WTC11 (cell line): Measurements from ENCODE around the gene CRYBG3. TPM values are rescaled to one million over a fixed set of nuclear protein-coding genes. Genes with fewer than 3 reads are reported as not detected.

Experiments
- ATAC-seq: fragments of 200-7000 bp; cut with Tn5 transposase; 2 replicates; pipeline ENCODE4 v1.10.0; 2021; ENCODE audit warnings: mild to moderate bottlenecking, moderate library complexity
- CTCF ChIA-PET: fragments of 300-600 bp; sonication (Branson Sonifier 250); formaldehyde crosslinking; loops from one replicate; lab custom pipeline; 2021; ENCODE audit warnings: antibody characterized with exemption; lab: Charles Lee
- POLR2A ChIA-PET: fragments of 350-600 bp; sonication (Branson Sonifier 250); formaldehyde crosslinking; loops from one replicate; lab custom pipeline; 2021; ENCODE audit warnings: antibody characterized with exemption; lab: Charles Lee
- DNase-seq: peaks from one replicate; pipeline ENCODE4 v3.0.0; 2021; ENCODE audit warnings: low spot score
- H3K27ac Mint-ChIP-seq: 2 replicates; pipeline ENCODE4 v1.8.0; 2021; ENCODE audit warnings: mixed read lengths
- H3K27me3 Mint-ChIP-seq: 2 replicates; pipeline ENCODE4 v1.8.0; 2021; ENCODE audit warnings: low read depth, mild to moderate bottlenecking, moderate library complexity, mixed read lengths
- H3K36me3 Mint-ChIP-seq: 2 replicates; pipeline ENCODE4 v1.8.0; 2021; ENCODE audit warnings: mixed read lengths
- H3K4me1 Mint-ChIP-seq: 2 replicates; pipeline ENCODE4 v1.8.0; 2022; ENCODE audit warnings: mixed read lengths
- H3K4me3 Mint-ChIP-seq: 2 replicates; pipeline ENCODE4 v1.8.0; 2021; ENCODE audit warnings: mild to moderate bottlenecking, moderate library complexity, mixed read lengths
- H3K9me3 Mint-ChIP-seq: 2 replicates; pipeline ENCODE4 v1.8.0; 2021; ENCODE audit warnings: mixed read lengths
- CREM ChIP-seq: sonication (generic); formaldehyde crosslinking; IDR thresholded peaks from 2 replicates; pipeline ENCODE4 v1.8.1; 2022; ENCODE audit warnings: mild to moderate bottlenecking, missing genetic modification reagents, moderate library complexity
- ELF4 ChIP-seq: sonication (generic); formaldehyde crosslinking; IDR thresholded peaks from 2 replicates; pipeline ENCODE4 v1.8.1; 2022; ENCODE audit warnings: low read depth, mild to moderate bottlenecking, moderate library complexity, missing genetic modification reagents
- ERG ChIP-seq: fragments of 250-450 bp; sonication (Bioruptor Pico); IDR thresholded peaks from 2 replicates; pipeline ENCODE4 v1.8.0; 2021; ENCODE audit warnings: mild to moderate bottlenecking
- HMGXB4 ChIP-seq: sonication (generic); formaldehyde crosslinking; IDR thresholded peaks from 2 replicates; pipeline ENCODE4 v1.8.1; 2023; ENCODE audit warnings: mild to moderate bottlenecking, moderate library complexity, missing genetic modification reagents
- KAT7 ChIP-seq: sonication (generic); formaldehyde crosslinking; IDR thresholded peaks from 2 replicates; pipeline ENCODE4 v1.8.1; 2023; ENCODE audit warnings: missing genetic modification reagents, mild to moderate bottlenecking, borderline replicate concordance
- MAX ChIP-seq: sonication (generic); formaldehyde crosslinking; IDR thresholded peaks from 2 replicates; pipeline ENCODE4 v1.8.0; 2022; ENCODE audit warnings: mild to moderate bottlenecking, missing genetic modification reagents
- OVOL2 ChIP-seq: fragments of 250-450 bp; sonication (Bioruptor Pico); IDR thresholded peaks from 2 replicates; pipeline ENCODE4 v1.9.0; 2021; ENCODE audit warnings: mild to moderate bottlenecking, borderline replicate concordance
- PREB ChIP-seq: sonication (generic); formaldehyde crosslinking; IDR thresholded peaks from 2 replicates; pipeline ENCODE4 v1.8.1; 2022; ENCODE audit warnings: mild to moderate bottlenecking, missing genetic modification reagents, moderate library complexity, borderline replicate concordance
- STAT6 ChIP-seq: sonication (generic); formaldehyde crosslinking; conservative IDR thresholded peaks from 2 replicates; pipeline ENCODE4 v1.8.1; 2023; ENCODE audit warnings: mild to moderate bottlenecking, low read depth, missing genetic modification reagents, moderate library complexity
- TEAD1 ChIP-seq: sonication (generic); formaldehyde crosslinking; IDR thresholded peaks from 2 replicates; pipeline ENCODE4 v1.8.0; 2022; ENCODE audit warnings: mild to moderate bottlenecking, missing genetic modification reagents
- TP53 ChIP-seq: sonication (generic); formaldehyde crosslinking; IDR thresholded peaks from 2 replicates; pipeline ENCODE4 v1.8.1; 2023; ENCODE audit warnings: mild to moderate bottlenecking, missing genetic modification reagents
- ZNF263 ChIP-seq: sonication (generic); formaldehyde crosslinking; IDR thresholded peaks from 2 replicates; pipeline ENCODE4 v1.8.1; 2022; ENCODE audit warnings: low read depth, mild to moderate bottlenecking, moderate library complexity, missing genetic modification reagents
- ZNF423 ChIP-seq: fragments of 250-450 bp; sonication (Bioruptor Pico); IDR thresholded peaks from 2 replicates; pipeline ENCODE4 v2.1.2; 2022; ENCODE audit warnings: mild to moderate bottlenecking, moderate library complexity
- ZNF512 ChIP-seq: sonication (generic); formaldehyde crosslinking; IDR thresholded peaks from 2 replicates; pipeline ENCODE4 v1.8.1; 2022; ENCODE audit warnings: missing genetic modification reagents, borderline replicate concordance
- total RNA-seq: library from RNA; stranded (reverse); gene quantifications from 3 replicates; pipeline ENCODE4 v1.2.3, GENCODE V29; 2021
- TF ChIP-seq, protein P1 (sequence below): sonication (generic); formaldehyde crosslinking; IDR thresholded peaks from 2 replicates; pipeline ENCODE4 v1.8.0; 2023; ENCODE audit warnings: missing genetic modification reagents
- TF ChIP-seq, protein P2 (sequence below): sonication (generic); formaldehyde crosslinking; IDR thresholded peaks from 2 replicates; pipeline ENCODE4 v1.8.1; 2022; ENCODE audit warnings: low read depth, missing genetic modification reagents, borderline replicate concordance

CRYBG3 gene
- total RNA-seq, 1 experiment from 2014 or later = 13.6 TPM

- no peak overlapping the region for H3K27ac Mint-ChIP-seq
- no peak for ATAC-seq
- no peak for DNase-seq
- CTCF ChIA-PET = interaction anchor here (0.8 to 1.3 kb wide), 2 partner anchors 73 to 74 kb away, joined by 3 to 4 read pairs; partner anchors contain the start of gene CRYBG3
- TF ChIP-seq OVOL2 (no peak), ERG (CRISPR knock-in tag) (no peak), TP53 (CRISPR knock-in tag) (no peak), HMGXB4 (CRISPR knock-in tag) (no peak)
- TF ChIP-seq, protein P1, sequence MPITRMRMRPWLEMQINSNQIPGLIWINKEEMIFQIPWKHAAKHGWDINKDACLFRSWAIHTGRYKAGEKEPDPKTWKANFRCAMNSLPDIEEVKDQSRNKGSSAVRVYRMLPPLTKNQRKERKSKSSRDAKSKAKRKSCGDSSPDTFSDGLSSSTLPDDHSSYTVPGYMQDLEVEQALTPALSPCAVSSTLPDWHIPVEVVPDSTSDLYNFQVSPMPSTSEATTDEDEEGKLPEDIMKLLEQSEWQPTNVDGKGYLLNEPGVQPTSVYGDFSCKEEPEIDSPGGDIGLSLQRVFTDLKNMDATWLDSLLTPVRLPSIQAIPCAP = no peak
- H3K4me1 Mint-ChIP-seq = peaks cover 35% of the 10 kb centered on the region
- peaks cover 4% of the 10 kb centered on the region; the same call in 1 of the 2 replicates for H3K36me3 Mint-ChIP-seq
- no peak overlapping the region for H3K4me3 Mint-ChIP-seq
- H3K9me3 Mint-ChIP-seq = no peaks in the 10 kb centered on the region
- no peaks in the 10 kb centered on the region for H3K27me3 Mint-ChIP-seq
- POLR2A ChIA-PET = no interaction called here
Observed at GRCh38 chr3:97895216-97895615, 73.4 kb downstream of the CRYBG3 start.

DNA sequence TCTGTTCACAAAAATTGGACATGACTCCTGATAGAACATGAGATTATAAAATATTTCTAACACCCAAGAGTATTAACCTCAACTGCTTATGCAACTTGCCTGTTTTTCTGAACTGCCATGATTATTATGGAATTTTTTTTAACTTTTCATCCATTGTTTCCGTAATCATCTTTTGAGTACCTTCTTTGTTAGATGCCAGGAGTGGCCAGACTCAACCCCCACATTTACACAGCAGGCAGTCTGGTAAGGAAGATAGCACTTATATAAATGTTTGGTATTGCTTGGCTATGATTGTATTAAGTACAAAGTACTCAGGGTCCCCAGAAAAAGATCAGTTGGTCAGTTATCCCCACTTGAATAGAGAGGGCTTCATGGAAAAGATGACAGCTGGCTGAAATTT is 74.3 kb downstream of the CRYBG3 start:
- ChIA-PET POLR2A (no interaction called here), CTCF (interaction anchor here (0.8 to 1.3 kb wide), 2 partner anchors 72 to 75 kb away, joined by 3 to 4 read pairs; partner anchors contain the start of gene CRYBG3)
- Mint-ChIP-seq H3K27me3 (no peaks in the 10 kb centered on the region), H3K36me3 (peaks cover 8% of the 10 kb centered on the region; the same call in 1 of the 2 replicates), H3K4me3 (no peak overlapping the region), H3K9me3 (no peaks in the 10 kb centered on the region), H3K27ac (peak overlapping the region; percentile 3; the same call in 1 of the 2 replicates), H3K4me1 (peaks cover 35% of the 10 kb centered on the region)
- ATAC-seq (peak; percentile 58), DNase-seq (no peak)
- TF ChIP-seq ZNF263 (CRISPR knock-in tag) = no peak
- TF ChIP-seq CREM (CRISPR knock-in tag) = no peak
- TF ChIP-seq KAT7 (CRISPR knock-in tag) = no peak
- no peak for TF ChIP-seq TEAD1 (CRISPR knock-in tag)

GRCh38 chr3:97896547-97896946 is 74.7 kb downstream of the CRYBG3 start:
- Mint-ChIP-seq H3K4me1 (peaks cover 35% of the 10 kb centered on the region), H3K27ac (peak overlapping the region; percentile 3; the same call in 1 of the 2 replicates), H3K4me3 (no peak overlapping the region), H3K9me3 (no peaks in the 10 kb centered on the region), H3K27me3 (no peaks in the 10 kb centered on the region), H3K36me3 (peaks cover 8% of the 10 kb centered on the region; the same call in 1 of the 2 replicates)
- CTCF ChIA-PET = interaction anchor here (0.5 kb wide), 1 partner anchor 81 kb away, joined by 6 read pairs; no protein-coding TSS in a partner anchor
- peak; percentile 90 for ATAC-seq
- no peak for DNase-seq
- POLR2A ChIA-PET = no interaction called here
- TF ChIP-seq PREB (no peak), TEAD1 (CRISPR knock-in tag) (no peak), STAT6 (CRISPR knock-in tag) (no peak), OVOL2 (no peak), ZNF423 (CRISPR knock-in tag) (no peak), ELF4 (CRISPR knock-in tag) (no peak), ZNF512 (CRISPR knock-in tag) (no peak), MAX (CRISPR knock-in tag) (no peak)
- TF ChIP-seq, protein P2, sequence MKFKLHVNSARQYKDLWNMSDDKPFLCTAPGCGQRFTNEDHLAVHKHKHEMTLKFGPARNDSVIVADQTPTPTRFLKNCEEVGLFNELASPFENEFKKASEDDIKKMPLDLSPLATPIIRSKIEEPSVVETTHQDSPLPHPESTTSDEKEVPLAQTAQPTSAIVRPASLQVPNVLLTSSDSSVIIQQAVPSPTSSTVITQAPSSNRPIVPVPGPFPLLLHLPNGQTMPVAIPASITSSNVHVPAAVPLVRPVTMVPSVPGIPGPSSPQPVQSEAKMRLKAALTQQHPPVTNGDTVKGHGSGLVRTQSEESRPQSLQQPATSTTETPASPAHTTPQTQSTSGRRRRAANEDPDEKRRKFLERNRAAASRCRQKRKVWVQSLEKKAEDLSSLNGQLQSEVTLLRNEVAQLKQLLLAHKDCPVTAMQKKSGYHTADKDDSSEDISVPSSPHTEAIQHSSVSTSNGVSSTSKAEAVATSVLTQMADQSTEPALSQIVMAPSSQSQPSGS (CRISPR knock-in tag) = no peak
- TF ChIP-seq, all 79 proteins: peak for 0
